ENCODE results near the gene METTL24. TPM values are rescaled to one million over a fixed set of nuclear protein-coding genes. Genes with fewer than 3 reads are reported as not detected.

Gene METTL24
- total RNA-seq, 1 experiment from 2014 or later = 0.61 TPM

DNA sequence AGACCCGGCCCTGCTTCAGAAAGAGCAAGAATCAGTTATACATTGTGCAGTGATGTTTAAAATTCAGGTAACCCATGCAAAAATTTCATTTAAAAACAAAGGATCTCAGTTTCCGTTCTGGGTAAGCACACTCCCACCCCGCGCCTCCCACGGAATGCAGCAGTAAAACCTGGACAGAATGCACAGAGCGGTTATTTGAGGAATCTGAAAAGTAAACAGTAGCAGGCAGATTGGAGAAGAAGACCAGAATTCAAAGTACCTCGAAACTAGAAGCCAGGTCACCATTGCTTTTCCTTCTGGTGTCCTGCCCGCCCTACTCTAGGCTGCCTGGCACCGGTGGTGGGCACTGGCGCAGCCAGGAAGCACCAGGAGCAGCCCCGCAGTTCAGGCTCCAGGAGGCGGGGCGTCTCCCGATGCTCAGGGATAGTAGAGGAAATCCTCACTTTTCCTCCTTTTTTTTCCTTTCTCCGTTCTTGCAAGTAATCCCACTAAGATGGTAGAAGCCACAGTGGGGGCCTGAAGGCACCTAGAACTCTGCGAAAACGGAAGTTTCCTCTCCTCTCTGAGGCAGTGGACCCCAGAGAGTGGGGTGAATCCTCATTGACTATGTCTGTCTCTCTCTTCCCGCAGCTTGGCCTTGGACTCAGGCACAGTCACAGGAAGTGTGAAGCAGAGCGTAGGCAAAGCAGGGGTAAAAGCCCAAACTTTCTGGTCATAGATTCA is 28.3 kb downstream of the METTL24 start:
- no peak overlapping the region for H2BK12ac ChIP-seq (ENCODE audit: insufficient read length, low read depth, low read length)
- H2BK20ac ChIP-seq (ENCODE audit: low read depth, low read length, poor library complexity, severe bottlenecking) = no peak overlapping the region
- H4K5ac ChIP-seq (ENCODE audit: insufficient read length, low read depth, low read length) = no peak overlapping the region
- TF ChIP-seq, protein P1, sequence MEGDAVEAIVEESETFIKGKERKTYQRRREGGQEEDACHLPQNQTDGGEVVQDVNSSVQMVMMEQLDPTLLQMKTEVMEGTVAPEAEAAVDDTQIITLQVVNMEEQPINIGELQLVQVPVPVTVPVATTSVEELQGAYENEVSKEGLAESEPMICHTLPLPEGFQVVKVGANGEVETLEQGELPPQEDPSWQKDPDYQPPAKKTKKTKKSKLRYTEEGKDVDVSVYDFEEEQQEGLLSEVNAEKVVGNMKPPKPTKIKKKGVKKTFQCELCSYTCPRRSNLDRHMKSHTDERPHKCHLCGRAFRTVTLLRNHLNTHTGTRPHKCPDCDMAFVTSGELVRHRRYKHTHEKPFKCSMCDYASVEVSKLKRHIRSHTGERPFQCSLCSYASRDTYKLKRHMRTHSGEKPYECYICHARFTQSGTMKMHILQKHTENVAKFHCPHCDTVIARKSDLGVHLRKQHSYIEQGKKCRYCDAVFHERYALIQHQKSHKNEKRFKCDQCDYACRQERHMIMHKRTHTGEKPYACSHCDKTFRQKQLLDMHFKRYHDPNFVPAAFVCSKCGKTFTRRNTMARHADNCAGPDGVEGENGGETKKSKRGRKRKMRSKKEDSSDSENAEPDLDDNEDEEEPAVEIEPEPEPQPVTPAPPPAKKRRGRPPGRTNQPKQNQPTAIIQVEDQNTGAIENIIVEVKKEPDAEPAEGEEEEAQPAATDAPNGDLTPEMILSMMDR (conservative IDR thresholded peaks at IDR 0.05) = no peak
- Mint-ChIP-seq H3K4me3 (no peak overlapping the region), H3K27ac (no peak overlapping the region), H3K36me3 (ENCODE audit: insufficient read depth in 1 of 3, low read depth in 3 of 3) (no peaks in the 10 kb centered on the region), H3K27me3 (ENCODE audit: low read depth) (no peaks in the 10 kb centered on the region), H3K4me1 (peaks cover 25 to 44% of the 10 kb centered on the region in 2 experiments), H3K9me3 (no peaks in the 10 kb centered on the region)
- no peak overlapping the region for H2AK5ac ChIP-seq (ENCODE audit: insufficient read length, low read length)
- no peak overlapping the region for H4K8ac ChIP-seq (replicated peaks; ENCODE audit: insufficient read length, low read depth, low read length)
- no peak for DNase-seq
- no peak overlapping the region for H2BK120ac ChIP-seq (ENCODE audit: low read depth, low read length, poor library complexity, severe bottlenecking)
- H4K91ac ChIP-seq (ENCODE audit: insufficient read length, low read depth, low read length) = no peak overlapping the region
- no peak overlapping the region for H3T11ph ChIP-seq (ENCODE audit: low read length)
- no peak overlapping the region for H3K56ac ChIP-seq (ENCODE audit: insufficient read length, low read depth, low read length)
- no peak overlapping the region for H2BK15ac ChIP-seq (ENCODE audit: low read depth, low read length)
- no peak overlapping the region for H3K23ac ChIP-seq (ENCODE audit: insufficient read length, low read depth, low read length)
- WGBS (ENCODE audit: extremely low coverage, insufficient read length, low lambda C conversion rate) = no CpG with 5 or more reads among the region's 19 CpGs
- no peaks in the 10 kb centered on the region for H3K27me3 ChIP-seq (ENCODE audit: insufficient read depth, low read length)
- H3K18ac ChIP-seq (ENCODE audit: insufficient read length, low read depth, low read length) = no peak overlapping the region
- no peak overlapping the region for H3K9ac ChIP-seq (ENCODE audit: extremely low read depth, insufficient read length, low read length)
- no peak overlapping the region for H2AFZ ChIP-seq (ENCODE audit: low read length)
- peaks cover 3% of the 10 kb centered on the region for H3K23me2 ChIP-seq (ENCODE audit: insufficient read length, low read depth, low read length, poor library complexity, severe bottlenecking)
- H3K4ac ChIP-seq (ENCODE audit: low read depth, low read length) = no peak overlapping the region
- no peak overlapping the region for H3K14ac ChIP-seq (ENCODE audit: insufficient read depth, low read length)
- H3K4me1 ChIP-seq (ENCODE audit: insufficient read depth, low read length) = no peaks in the 10 kb centered on the region; the same call in 1 of the 2 replicates
- no peak overlapping the region for H3K27ac ChIP-seq (ENCODE audit: insufficient read length, low read depth, low read length)
- no peaks in the 10 kb centered on the region for H4K20me1 ChIP-seq (ENCODE audit: control insufficient read depth, insufficient read depth, insufficient read length)
- H3K9me3 ChIP-seq (ENCODE audit: control insufficient read depth, low read depth, low read length) = no peaks in the 10 kb centered on the region
- H3K4me2 ChIP-seq (ENCODE audit: insufficient read depth, insufficient read length, low read length) = no peak overlapping the region
- no peak overlapping the region for H2BK5ac ChIP-seq (ENCODE audit: insufficient read length, low read length)
- H3K79me1 ChIP-seq (ENCODE audit: insufficient read depth, low read depth, low read length, poor library complexity, severe bottlenecking) = no peaks in the 10 kb centered on the region
- no peaks in the 10 kb centered on the region for H3K79me2 ChIP-seq (ENCODE audit: insufficient read depth, low read length)

All from H9 (cell line).